Lower leg skin (tissue), 3 donors: ENCODE data around the gene OR6V1.

Experiments used
- CTCF ChIP-seq, 3 donors: fragments of 450-650 bp; IDR thresholded peaks; one replicate each; pipeline ENCODE4 v1.5.1; 2016; ENCODE audit warnings: antibody characterized with exemption in 3 of 3, mild to moderate bottlenecking in 3 of 3, moderate library complexity in 2 of 3
- POLR2A ChIP-seq, 2 donors: fragments of 450-650 bp; IDR thresholded peaks; one replicate each; pipeline ENCODE4 v1.6.1; 2016 to 2017; ENCODE audit warnings: antibody characterized with exemption in 2 of 2, mild to moderate bottlenecking in 1 of 2, moderate library complexity in 1 of 2

DNA sequence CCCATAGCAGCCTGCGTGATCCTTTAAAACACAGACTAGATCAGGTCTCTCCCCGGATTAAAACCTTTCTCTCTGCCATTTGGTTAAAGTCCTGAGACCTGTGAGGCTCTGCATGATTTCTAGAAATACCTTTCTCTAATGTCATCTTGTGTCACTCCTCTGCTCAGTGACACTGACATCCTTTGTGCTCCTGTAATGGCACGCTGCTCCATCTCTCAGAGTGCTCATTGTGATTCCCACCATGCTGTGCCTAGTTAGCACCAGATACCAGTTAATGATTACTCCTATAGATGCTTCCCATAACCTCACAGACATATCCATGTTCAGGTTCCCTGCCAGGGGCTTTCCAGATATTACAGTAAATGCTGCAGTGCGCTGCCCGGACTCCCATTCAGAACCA is 13.5 kb upstream of the OR6V1 start:
- TF ChIP-seq POLR2A (IDR thresholded peaks at IDR 0.05) (no peak), CTCF (IDR thresholded peaks at IDR 0.05) (no peak)
